GM18861 (cell line): ENCODE data around the gene CADM2.

Experiments
- ATAC-seq: cut with Tn5 transposase; IDR thresholded peaks from one replicate; pipeline ENCODE4 v1.9.1; 2021; ENCODE audit not compliant: unreplicated experiment

Gene CADM2

GRCh38 chr3:85304360-85304964 lies 345.7 kb downstream of the CADM2 start:
- no peak for ATAC-seq

DNA sequence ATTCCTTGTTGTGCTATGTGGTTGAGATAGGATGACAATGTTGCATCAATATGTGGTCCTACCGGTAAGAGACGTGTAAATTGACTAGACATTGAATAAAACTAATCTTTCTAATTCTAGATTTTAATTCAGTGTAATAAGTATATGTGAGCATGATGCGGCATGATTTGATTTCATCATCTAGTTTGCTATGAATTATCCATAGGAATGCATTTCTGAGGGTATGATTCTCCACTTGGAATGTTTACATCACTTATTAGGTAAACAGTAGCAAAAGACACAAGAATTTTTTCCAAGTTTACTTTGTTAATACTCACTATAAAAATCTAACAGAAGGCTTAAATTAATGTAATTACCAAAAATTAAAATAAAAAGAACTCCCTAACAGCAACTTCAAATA lies 353.5 kb downstream of the CADM2 start:
- no peak for ATAC-seq

DNA sequence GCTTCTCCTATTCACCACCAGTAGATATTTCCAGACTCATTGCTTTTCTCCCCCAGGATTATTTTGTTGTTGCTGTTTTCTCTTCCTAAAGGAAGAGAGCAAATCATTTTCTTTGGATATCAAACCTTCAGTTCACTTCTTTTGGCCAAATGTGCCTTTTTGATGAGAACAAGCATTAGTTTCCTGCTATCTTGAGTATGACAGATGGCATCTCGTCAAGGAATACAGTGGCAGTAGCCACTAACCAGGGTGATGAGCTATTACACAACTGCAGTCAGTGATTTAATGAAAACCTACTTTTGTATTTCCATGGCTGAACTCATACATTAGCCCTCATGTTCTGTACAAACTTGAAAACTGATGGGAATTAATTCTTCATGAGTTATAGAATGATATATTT lies 354.6 kb downstream of the CADM2 start:
- ATAC-seq = no peak

- no peak for ATAC-seq
Observed at GRCh38 chr3:85316252-85316651, 357.5 kb downstream of the CADM2 start.

- no peak for ATAC-seq
Observed at GRCh38 chr3:85321892-85322291, 363.1 kb downstream of the CADM2 start.

DNA sequence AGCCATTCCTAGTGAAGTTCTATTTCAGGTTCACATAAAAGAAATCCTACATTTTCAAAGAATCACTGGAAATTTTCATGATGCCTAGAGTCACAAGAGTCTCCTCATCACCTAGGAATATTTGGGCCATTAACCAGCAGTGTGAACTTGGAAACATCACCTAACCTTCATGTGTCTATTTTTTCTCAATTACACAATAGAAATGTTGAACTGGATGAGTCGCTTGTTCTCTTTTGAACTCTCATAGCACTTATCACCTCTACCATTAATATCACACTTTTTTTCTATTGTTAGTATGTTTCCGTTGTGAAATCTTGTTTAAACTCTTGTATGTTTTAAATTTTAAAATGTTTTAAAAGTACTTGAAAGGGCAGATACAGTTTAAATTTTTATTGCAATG lies 371.3 kb downstream of the CADM2 start:
- ATAC-seq = no peak

- ATAC-seq = no peak
Observed at GRCh38 chr3:85337895-85338294, 379.1 kb downstream of the CADM2 start.

GRCh38 chr3:85342915-85343314 lies 384.1 kb downstream of the CADM2 start:
- no peak for ATAC-seq

- no peak for ATAC-seq
Observed at GRCh38 chr3:85355572-85355971, 396.8 kb downstream of the CADM2 start.

- no peak for ATAC-seq
Observed at GRCh38 chr3:85360742-85361387, 402.1 kb downstream of the CADM2 start.

- ATAC-seq = no peak
Observed at GRCh38 chr3:85364296-85364909, 405.6 kb downstream of the CADM2 start.

DNA sequence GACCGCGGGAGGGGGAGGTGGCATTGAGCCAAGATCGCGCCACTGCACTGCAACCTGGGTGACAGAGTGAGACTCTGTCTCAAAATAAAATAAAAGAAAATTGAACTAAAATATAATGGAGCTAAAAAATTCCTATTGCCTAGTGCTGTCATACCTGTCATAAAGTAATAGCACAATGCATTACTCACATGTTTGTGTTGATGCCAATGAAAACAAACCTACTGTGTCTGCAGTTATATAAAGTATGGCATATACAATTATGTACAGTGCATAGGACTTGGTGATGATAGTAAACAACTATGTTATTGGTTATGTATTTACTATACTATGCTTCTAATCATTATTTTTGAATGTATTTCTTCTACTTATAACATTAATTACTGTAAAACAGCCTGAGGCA lies 411.6 kb downstream of the CADM2 start:
- ATAC-seq = no peak

DNA sequence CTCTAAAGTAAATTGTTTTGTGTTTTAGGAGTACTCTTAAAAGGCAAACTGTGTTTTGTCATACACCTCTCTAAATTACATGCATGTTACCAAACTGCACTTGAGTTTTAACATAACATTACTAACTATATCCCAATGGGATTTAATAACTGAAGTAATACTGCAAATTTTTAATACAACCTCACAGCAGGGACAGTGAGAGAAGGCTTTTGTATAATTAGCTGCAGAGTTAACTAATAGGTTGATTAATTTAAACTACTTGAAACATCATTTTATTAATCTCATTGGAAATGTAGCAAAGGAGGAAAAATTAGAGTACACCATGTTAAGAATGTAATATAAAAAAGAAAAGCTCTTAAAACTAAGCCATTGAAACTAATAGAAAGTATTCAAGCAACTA lies 417.3 kb downstream of the CADM2 start:
- no peak for ATAC-seq

DNA sequence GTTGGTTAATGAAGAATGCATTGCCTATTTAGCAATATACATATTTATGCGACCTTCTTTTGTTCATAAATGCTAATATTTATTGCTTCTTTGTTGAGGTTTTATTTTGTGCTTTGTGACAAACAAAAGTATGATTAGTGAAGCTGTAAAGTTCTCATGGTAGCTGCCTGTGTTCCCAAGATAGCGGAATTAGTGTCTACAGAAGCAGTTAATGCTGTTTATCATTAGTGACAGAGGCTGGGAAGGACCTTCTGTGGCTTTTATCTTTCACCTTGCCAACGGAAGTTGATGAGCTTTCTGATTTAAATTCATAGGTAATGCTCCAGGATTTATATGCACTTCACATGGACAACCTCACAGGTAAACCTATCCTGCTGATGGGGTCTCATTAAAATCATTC lies 418.3 kb downstream of the CADM2 start:
- no peak for ATAC-seq

- ATAC-seq = no peak
Observed at GRCh38 chr3:85384372-85384771, 425.6 kb downstream of the CADM2 start.

GRCh38 chr3:85387913-85388505 lies 429.2 kb downstream of the CADM2 start:
- ATAC-seq = no peak

DNA sequence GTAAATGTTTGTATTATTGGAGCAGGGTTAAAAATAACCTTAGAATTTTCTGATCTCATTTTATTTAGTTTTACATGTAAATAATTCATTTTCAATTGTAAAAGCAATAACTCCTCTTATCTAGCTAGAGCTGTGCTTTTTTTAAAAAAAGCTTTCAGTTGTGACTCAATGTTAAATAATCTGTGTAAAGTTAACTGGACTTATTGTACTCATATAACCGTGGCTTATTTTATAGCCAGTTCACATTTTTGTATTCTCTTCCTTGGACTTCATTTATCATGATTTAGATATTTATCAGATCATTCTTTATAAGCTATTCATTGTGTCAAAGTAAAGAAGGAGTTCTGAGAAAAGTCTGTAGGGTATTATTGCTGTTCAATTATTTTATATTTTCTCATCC lies 435.6 kb downstream of the CADM2 start:
- no peak for ATAC-seq

- ATAC-seq = no peak
Observed at GRCh38 chr3:85397434-85397833, 438.6 kb downstream of the CADM2 start.

DNA sequence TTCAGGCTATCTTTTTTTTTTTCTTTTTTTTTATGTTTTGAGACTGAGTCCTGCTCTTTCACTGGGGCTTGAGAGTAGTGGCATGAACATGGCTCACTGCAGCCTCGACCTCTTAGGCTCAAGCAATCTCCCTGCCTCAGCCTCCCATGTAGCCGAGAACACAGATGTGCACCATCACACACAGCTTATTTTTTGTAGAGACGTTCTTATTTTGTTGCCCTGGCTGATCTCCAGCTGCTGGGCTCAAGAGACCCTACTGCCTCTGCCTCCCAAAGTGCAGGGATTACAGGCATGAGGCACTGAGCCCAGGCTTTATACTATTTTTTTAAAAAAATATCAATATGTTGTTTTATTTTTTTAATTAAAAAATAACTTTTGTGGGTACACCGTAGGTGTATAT lies 467.3 kb downstream of the CADM2 start:
- ATAC-seq = no peak

GRCh38 chr3:85427467-85427866 lies 468.7 kb downstream of the CADM2 start:
- no peak for ATAC-seq

DNA sequence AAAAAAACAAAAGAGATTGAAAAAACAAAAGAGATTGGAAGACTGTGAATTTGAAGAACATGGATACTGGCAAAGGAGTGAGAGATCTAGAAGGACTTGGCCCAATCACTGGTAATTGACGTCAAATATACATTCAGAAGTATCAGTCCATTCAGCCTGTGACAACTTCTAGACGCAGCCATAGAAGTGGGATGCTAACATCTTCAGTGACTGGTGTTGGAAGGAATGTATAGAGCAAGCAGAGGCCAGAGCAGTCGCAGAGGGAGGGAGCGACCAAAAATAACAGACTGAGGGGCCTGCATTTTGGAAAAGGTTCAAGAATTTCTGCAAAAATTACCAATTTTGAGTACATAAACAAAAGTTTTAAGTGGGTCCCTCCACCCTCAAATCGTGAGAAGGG lies 473.3 kb downstream of the CADM2 start:
- no peak for ATAC-seq

GRCh38 chr3:85433319-85433718 lies 474.5 kb downstream of the CADM2 start:
- ATAC-seq = no peak
